BLaER1 (cell line): Measurements from ENCODE around the gene NAPA.

Source experiments
- H3K27ac ChIP-seq: shearing (Covaris generic); formaldehyde crosslinking; 2 replicates; pipeline ENCODE4 v1.8.1; 2022
- H3K27me3 ChIP-seq: shearing (Covaris generic); formaldehyde crosslinking; 2 replicates; pipeline ENCODE4 v1.8.1; 2022
- H3K36me3 ChIP-seq: shearing (Covaris generic); formaldehyde crosslinking; 2 replicates; pipeline ENCODE4 v1.8.1; 2022
- H3K4me1 ChIP-seq: shearing (Covaris generic); formaldehyde crosslinking; 2 replicates; pipeline ENCODE4 v1.8.1; 2022
- H3K4me2 ChIP-seq: shearing (Covaris generic); formaldehyde crosslinking; 2 replicates; pipeline ENCODE4 v1.8.1; 2022
- H3K4me3 ChIP-seq: shearing (Covaris generic); formaldehyde crosslinking; 2 replicates; pipeline ENCODE4 v1.8.1; 2022
- H3K9ac ChIP-seq: shearing (Covaris generic); formaldehyde crosslinking; 2 replicates; pipeline ENCODE4 v1.8.1; 2022
- H3K9me3 ChIP-seq: shearing (Covaris generic); formaldehyde crosslinking; 2 replicates; pipeline ENCODE4 v1.8.1; 2022
- H4K20me1 ChIP-seq: shearing (Covaris generic); formaldehyde crosslinking; 2 replicates; pipeline ENCODE4 v1.8.1; 2022
- Cebpa-rat ChIP-seq: shearing (Covaris generic); IDR thresholded peaks from 2 replicates; pipeline ENCODE4 v1.8.1; 2022

NAPA gene

GRCh38 chr19:47512183-47512947 is 2.5 kb downstream of the NAPA start:
- peaks cover 69% of the 10 kb centered on the region for H3K4me1 ChIP-seq
- H4K20me1 ChIP-seq: peaks cover 79% of the 10 kb centered on the region
- peaks cover 9% of the 10 kb centered on the region for H3K27me3 ChIP-seq
- H3K9me3 ChIP-seq: no peaks in the 10 kb centered on the region
- no peak overlapping the region for H3K27ac ChIP-seq
- TF ChIP-seq Cebpa-rat: no peak
- peaks cover 17% of the 10 kb centered on the region for H3K36me3 ChIP-seq
- H3K4me2 ChIP-seq: peak overlapping the region; percentile 100; the same call in 1 of the 2 replicates
- no peak overlapping the region for H3K4me3 ChIP-seq
- peak overlapping the region; percentile 30; the same call in 1 of the 2 replicates for H3K9ac ChIP-seq

GRCh38 chr19:47511681-47512080 is 3.2 kb downstream of the NAPA start:
- H4K20me1 ChIP-seq: peaks cover 80% of the 10 kb centered on the region
- H3K4me2 ChIP-seq: no peak overlapping the region
- no peak for TF ChIP-seq Cebpa-rat
- H3K27ac ChIP-seq: no peak overlapping the region
- peak overlapping the region; percentile 30 for H3K9ac ChIP-seq
- H3K36me3 ChIP-seq: peaks cover 19% of the 10 kb centered on the region
- peaks cover 69% of the 10 kb centered on the region for H3K4me1 ChIP-seq
- peaks cover 2% of the 10 kb centered on the region for H3K27me3 ChIP-seq
- H3K9me3 ChIP-seq: no peaks in the 10 kb centered on the region
- no peak overlapping the region for H3K4me3 ChIP-seq

DNA sequence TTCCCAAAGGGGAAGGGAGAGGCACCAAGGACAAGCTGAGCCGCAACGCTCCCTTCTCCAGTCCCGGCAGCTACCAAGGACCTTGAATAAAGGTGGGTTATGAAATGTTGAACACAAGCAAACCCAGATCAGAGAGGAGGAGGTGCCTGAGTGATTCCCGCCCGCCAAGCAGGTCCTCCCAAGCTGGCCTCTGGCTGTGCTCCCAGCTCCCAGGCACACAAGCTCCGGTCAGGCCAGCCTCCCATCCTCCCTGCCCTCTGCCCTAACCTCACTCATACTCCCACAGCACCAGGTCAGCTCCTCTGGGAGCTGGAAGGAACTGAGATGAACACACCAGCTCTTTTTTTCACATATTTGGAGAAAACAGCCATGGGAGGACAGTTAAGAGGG is 3.7 kb downstream of the NAPA start:
- Histone ChIP-seq H3K4me1 (peaks cover 66% of the 10 kb centered on the region), H3K9ac (peak overlapping the region; percentile 30; the same call in 1 of the 2 replicates), H3K27ac (no peak overlapping the region), H4K20me1 (peaks cover 85% of the 10 kb centered on the region), H3K4me2 (no peak overlapping the region), H3K4me3 (no peak overlapping the region), H3K27me3 (no peaks in the 10 kb centered on the region), H3K9me3 (no peaks in the 10 kb centered on the region), H3K36me3 (peaks cover 23% of the 10 kb centered on the region)
- TF ChIP-seq Cebpa-rat: no peak

DNA sequence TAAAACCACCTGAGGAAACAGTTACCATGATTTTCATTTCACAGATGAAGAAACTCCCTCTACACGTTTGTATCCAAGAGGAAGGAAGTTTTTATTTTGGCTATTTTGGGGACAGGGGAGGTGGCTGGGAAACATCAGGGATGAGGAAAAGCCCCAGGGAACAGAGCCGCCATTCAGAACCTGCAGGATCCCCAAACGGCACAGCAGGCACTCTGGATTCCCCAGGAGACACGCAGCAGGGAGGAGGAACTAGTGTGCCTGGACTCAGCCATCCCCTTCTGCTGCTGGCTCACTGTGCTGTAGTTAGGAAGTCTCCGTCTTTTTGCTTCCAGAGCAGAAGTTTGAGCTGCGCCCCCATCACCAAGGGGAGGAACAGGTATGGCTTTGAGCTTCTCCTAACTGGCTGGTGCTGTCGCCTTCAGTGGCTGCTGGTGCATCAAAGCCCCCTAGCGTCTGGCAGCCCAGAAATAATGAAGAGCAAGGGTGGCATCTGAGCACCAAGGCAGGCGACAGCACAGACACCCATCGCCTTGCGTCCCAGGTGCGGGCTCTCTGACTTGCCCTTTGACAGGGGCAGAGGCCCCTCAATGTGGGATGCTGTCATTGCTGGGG is 4.2 kb downstream of the NAPA start:
- Histone ChIP-seq H3K36me3 (peaks cover 27% of the 10 kb centered on the region), H3K27me3 (no peaks in the 10 kb centered on the region), H3K4me3 (no peak overlapping the region), H3K9me3 (no peaks in the 10 kb centered on the region), H3K4me1 (peaks cover 60% of the 10 kb centered on the region), H3K4me2 (no peak overlapping the region), H3K9ac (peak overlapping the region; percentile 14; the same call in 1 of the 2 replicates), H4K20me1 (peaks cover 90% of the 10 kb centered on the region), H3K27ac (no peak overlapping the region)
- no peak for TF ChIP-seq Cebpa-rat

DNA sequence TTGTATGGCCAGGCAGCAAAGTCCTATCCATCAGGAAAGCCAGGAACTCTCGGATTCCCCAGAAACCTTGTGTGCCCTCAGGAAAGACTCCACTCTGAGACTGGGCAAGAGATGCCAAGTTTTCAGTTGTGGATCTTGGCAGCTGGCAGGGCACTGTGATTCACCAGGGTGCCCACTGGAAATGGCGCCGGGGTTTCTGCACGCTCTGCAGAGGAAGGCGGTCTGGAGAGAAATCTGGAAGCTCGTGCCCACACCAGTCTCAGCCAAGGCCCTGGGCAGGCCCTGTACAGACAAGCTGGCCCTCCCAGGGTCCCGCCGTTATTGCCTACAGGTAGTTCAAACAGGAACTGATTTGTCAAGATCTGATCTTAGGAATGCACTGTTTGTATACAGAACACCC is 4.9 kb downstream of the NAPA start:
- no peak overlapping the region for H3K27ac ChIP-seq
- no peak for TF ChIP-seq Cebpa-rat
- H3K27me3 ChIP-seq: no peaks in the 10 kb centered on the region
- H3K4me3 ChIP-seq: no peak overlapping the region
- peaks cover 59% of the 10 kb centered on the region for H3K4me1 ChIP-seq
- H3K36me3 ChIP-seq: peaks cover 33% of the 10 kb centered on the region
- no peaks in the 10 kb centered on the region for H3K9me3 ChIP-seq
- no peak overlapping the region for H3K9ac ChIP-seq
- H4K20me1 ChIP-seq: peaks cover 97% of the 10 kb centered on the region
- no peak overlapping the region for H3K4me2 ChIP-seq

DNA sequence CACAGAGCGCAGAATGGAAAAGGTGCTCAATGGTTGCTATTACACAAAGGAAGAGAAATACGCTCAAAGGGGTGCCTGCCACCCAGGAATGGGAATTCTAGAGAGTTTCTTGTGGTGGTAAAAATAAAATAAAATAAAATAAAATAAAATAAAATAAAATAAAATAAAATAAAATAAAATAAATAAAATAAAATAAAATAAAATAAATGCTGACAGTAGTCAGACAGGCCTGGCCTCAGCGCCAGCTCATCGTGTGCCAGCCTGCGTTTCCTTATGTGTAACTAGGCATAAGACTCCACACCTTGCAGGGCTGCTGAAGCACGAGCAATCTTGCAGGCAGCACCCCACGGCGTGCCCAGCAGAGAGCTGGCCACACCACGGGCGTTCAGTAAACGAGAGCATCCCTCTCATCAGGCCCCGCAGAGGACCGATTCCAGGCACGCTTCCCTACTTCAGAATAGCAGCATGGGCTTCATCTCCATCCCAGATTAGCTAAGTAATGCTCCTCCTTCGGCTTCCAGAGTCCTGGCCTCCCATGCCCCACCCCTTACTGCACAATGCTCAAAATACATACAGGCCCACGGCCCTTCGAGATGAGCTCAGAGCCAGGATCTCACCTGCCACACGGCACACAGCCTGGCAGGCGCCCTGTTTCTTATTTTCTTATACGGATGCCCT is 5.6 kb downstream of the NAPA start:
- peaks cover 34% of the 10 kb centered on the region for H3K36me3 ChIP-seq
- H3K4me3 ChIP-seq: no peak overlapping the region
- H4K20me1 ChIP-seq: peaks cover 99% of the 10 kb centered on the region
- peaks cover 58% of the 10 kb centered on the region for H3K4me1 ChIP-seq
- no peaks in the 10 kb centered on the region for H3K27me3 ChIP-seq
- TF ChIP-seq Cebpa-rat: no peak
- no peak overlapping the region for H3K9ac ChIP-seq
- H3K27ac ChIP-seq: no peak overlapping the region
- no peak overlapping the region for H3K4me2 ChIP-seq
- no peaks in the 10 kb centered on the region for H3K9me3 ChIP-seq

- no peak for TF ChIP-seq Cebpa-rat
- peaks cover 53% of the 10 kb centered on the region for H3K4me1 ChIP-seq
- H3K4me2 ChIP-seq: peak overlapping the region; percentile 75; the same call in 1 of the 2 replicates
- peaks cover 99% of the 10 kb centered on the region for H4K20me1 ChIP-seq
- peak overlapping the region; percentile 43; the same call in 1 of the 2 replicates for H3K9ac ChIP-seq
- H3K27ac ChIP-seq: no peak overlapping the region
- no peaks in the 10 kb centered on the region for H3K27me3 ChIP-seq
- no peaks in the 10 kb centered on the region for H3K9me3 ChIP-seq
- peaks cover 39% of the 10 kb centered on the region for H3K36me3 ChIP-seq
- H3K4me3 ChIP-seq: no peak overlapping the region
Observed at GRCh38 chr19:47508721-47509120, 6.1 kb downstream of the NAPA start.

GRCh38 chr19:47507924-47508553 is 6.8 kb downstream of the NAPA start:
- peaks cover 46% of the 10 kb centered on the region for H3K36me3 ChIP-seq
- H3K4me2 ChIP-seq: peak overlapping the region; percentile 75
- TF ChIP-seq Cebpa-rat: no peak
- H3K27ac ChIP-seq: peak overlapping the region; percentile 71
- H3K4me3 ChIP-seq: no peak overlapping the region
- H3K27me3 ChIP-seq: no peaks in the 10 kb centered on the region
- peaks cover 99% of the 10 kb centered on the region for H4K20me1 ChIP-seq
- no peaks in the 10 kb centered on the region for H3K9me3 ChIP-seq
- peak overlapping the region; percentile 43 for H3K9ac ChIP-seq
- peaks cover 46% of the 10 kb centered on the region for H3K4me1 ChIP-seq

DNA sequence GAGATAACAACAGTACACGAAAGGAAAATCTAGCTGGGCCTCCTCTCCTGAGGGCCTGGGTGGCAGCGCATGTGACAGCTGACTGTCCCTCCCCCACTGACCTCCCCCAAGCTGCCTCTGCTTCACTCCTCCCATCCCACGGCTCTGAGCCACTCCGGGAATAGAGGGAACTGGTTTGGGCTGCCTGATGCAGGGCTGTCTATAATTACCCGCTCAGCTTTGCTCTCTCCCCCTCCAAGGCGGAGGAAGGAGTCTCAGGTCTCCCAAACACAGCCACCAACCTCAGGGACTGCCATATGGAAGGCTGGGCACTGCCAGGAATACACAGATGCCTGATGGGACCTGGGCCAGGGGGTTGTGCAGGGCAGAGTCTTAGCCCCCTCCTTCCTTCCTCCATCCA is 7.9 kb downstream of the NAPA start:
- Histone ChIP-seq H3K36me3 (peaks cover 52% of the 10 kb centered on the region), H3K9me3 (no peaks in the 10 kb centered on the region), H3K4me3 (no peak overlapping the region), H3K27me3 (no peaks in the 10 kb centered on the region), H3K4me1 (peaks cover 35% of the 10 kb centered on the region), H4K20me1 (peaks cover 99% of the 10 kb centered on the region), H3K4me2 (peak overlapping the region; percentile 75), H3K9ac (peak overlapping the region; percentile 43), H3K27ac (peak overlapping the region; percentile 71)
- no peak for TF ChIP-seq Cebpa-rat
